ENCODE measurements around the gene TMEM119. TPM values are rescaled to one million over a fixed set of nuclear protein-coding genes. Genes with fewer than 3 reads are reported as not detected.

Gene TMEM119
- total and polyA plus RNA-seq, 9 of the 15 experiments (the other 6 are each of a cell fraction or from before 2014, with no cell fraction given), result 0.18 TPM; not detected in 8

GRCh38 chr12:108634341-108634751 is 36.5 kb upstream of the TMEM119 start:
- intact Hi-C loops (cut with micrococcal nuclease) (loop anchor here (5.0 kb wide), 1 partner anchor 58 kb away; no protein-coding TSS in a partner anchor), in situ Hi-C loops (cut with MboI) (no loop called here)
- POLR2A ChIA-PET, result interaction anchor here (1.1 kb wide), 1 partner anchor 72 kb away, joined by 3 read pairs; the partner anchor contains the start of gene ISCU
- TF ChIP-seq CREB3 (tag; conservative IDR thresholded peaks at IDR 0.05; ENCODE audit: low read depth), result peak; percentile 48; the same call in 1 of the 2 replicates
- TF ChIP-seq CUX1 (CRISPR knock-in tag; IDR thresholded peaks at IDR 0.05), result 0 out of 2 replicates have a peak, but pooled peaks have one; percentile 19
- 0 out of 2 replicates have a peak, but pooled peaks have one; percentile 40 for TF ChIP-seq CAMTA2 (CRISPR knock-in tag; conservative IDR thresholded peaks at IDR 0.05)
- peak; percentile 8; the same call in 1 of the 2 replicates for TF ChIP-seq ZNF395 (CRISPR knock-in tag; IDR thresholded peaks at IDR 0.05)
- TF ChIP-seq VEZF1 (CRISPR knock-in tag; IDR thresholded peaks at IDR 0.05), result peak; percentile 64
- peak; percentile 10 to 30; a peak in 1 of 4 replicates for TF ChIP-seq MAZ (CRISPR knock-in tag; conservative IDR thresholded peaks at IDR 0.05 in 1 of 2, IDR thresholded peaks at IDR 0.05 in 1 of 2)
- TF ChIP-seq ZBTB26 (CRISPR knock-in tag; IDR thresholded peaks at IDR 0.05), result no peak
- peak; percentile 77 for TF ChIP-seq NFE2 (IDR thresholded peaks at IDR 0.05; ENCODE audit: low read depth)
- no peak for TF ChIP-seq CXXC5 (CRISPR knock-in tag; IDR thresholded peaks at IDR 0.05)

More at GRCh38 chr12:108634341-108634751, 36.5 kb upstream of the TMEM119 start:
- Histone ChIP-seq H2AFZ (ENCODE audit: low read depth, low read length) (0 out of 2 replicates have a peak overlapping the region, but pooled peaks have one; percentile 22), H3K9me3 (replicated peaks; ENCODE audit: control insufficient read depth, insufficient read depth, low read depth, low read length) (no peaks in the 10 kb centered on the region), H3K4me1 (replicated peaks in 1 of 2; ENCODE audit: control insufficient read depth in 2 of 2, insufficient read depth in 2 of 2, low read length in 2 of 2) (peaks cover 55 to 57% of the 10 kb centered on the region in 2 experiments), H3K36me3 (ENCODE audit: control insufficient read depth, insufficient read depth, low read length) (peaks cover 31% of the 10 kb centered on the region; the same call in 2 of the 3 replicates), H3K9me1 (ENCODE audit: control insufficient read depth, insufficient read depth, low read length) (no peaks in the 10 kb centered on the region), H3K4me2 (ENCODE audit: insufficient read depth, low read length) (peak overlapping the region; percentile 17; the same call in 1 of the 2 replicates), H3K27ac (ENCODE audit: extremely low read depth, low read depth, low read length) (peak overlapping the region; percentile 76; the same call in 2 of the 3 replicates), H3K79me2 (ENCODE audit: control insufficient read depth, insufficient read depth, low read length) (peaks cover 41% of the 10 kb centered on the region), H3K4me3 (no peak overlapping the region), H3K9ac (ENCODE audit: insufficient read depth in 1 of 2, low read depth in 2 of 2, low read length in 2 of 2) (peak overlapping the region; percentile 41 to 64; a peak in 3 of 4 replicates), H3K27me3 (ENCODE audit: control insufficient read depth in 2 of 2, insufficient read depth in 2 of 2, low read length in 2 of 2) (no peaks in the 10 kb centered on the region), H4K20me1 (replicated peaks; ENCODE audit: control insufficient read depth, insufficient read depth, low read length) (no peaks in the 10 kb centered on the region)
- FAIRE-seq (peak; percentile 56), ATAC-seq (no peak), DNase-seq (ENCODE audit: extremely low read depth in 1 of 4, low spot score in 3 of 4) (peak; percentile 53 to 66 (median 55))
- CTCF ChIA-PET (ENCODE audit: low intra/inter-chr PET ratio), result interaction anchor here (0.6 kb wide), 1 partner anchor 71 kb away, joined by 3 read pairs; no protein-coding TSS in a partner anchor
- no TSS peak for BruUV-seq (replicated peaks)
- WGBS (ENCODE audit: insufficient coverage, low coverage, missing lambda C conversion rate), result 30% methylated on average over 4 of the region's 4 CpGs
